Adrenal gland (tissue), 12 donors: ENCODE results near the gene CHTF18. TPM values are rescaled to one million over a fixed set of nuclear protein-coding genes. Genes with fewer than 3 reads are reported as not detected.
"Not testable (repeated sequence)": the region's sequence is repeated elsewhere in the genome, so short reads cannot be mapped to it uniquely, and the experiment has no call there.

Experiments used
- DNase-seq, 7 donors: peaks; one replicate each; pipeline ENCODE4 v3.0.0-alpha.2; 2019 to 2020
- H3K27ac ChIP-seq, 5 donors: fragments of 200-600 bp; sonication (generic) in 4 of 5; 1 replicate in 3 of 5; 2 replicates in 2 of 5; pipeline versions ENCODE4 v1.5.1 to v1.8.0; 2016 to 2020; ENCODE audit warnings: mild to moderate bottlenecking in 1 of 5
- H3K27me3 ChIP-seq: fragments of 200-600 bp; 2 replicates; pipeline ENCODE4 v1.8.0; 2021
- H3K36me3 ChIP-seq, 2 donors: fragments of 200-600 bp; replicated peaks in 1 of 2; 1 replicate in 1 of 2; 2 replicates in 1 of 2; pipeline versions ENCODE4 v1.5.1 to v1.8.0; 2018 to 2022
- H3K4me1 ChIP-seq, 2 donors: fragments of 200-600 bp; replicated peaks in 1 of 2; 1 replicate in 1 of 2; 2 replicates in 1 of 2; pipeline versions ENCODE4 v1.5.1 to v1.8.0; 2018 to 2021
- H3K4me3 ChIP-seq, 4 donors: fragments of 200-600 bp; sonication (generic) in 3 of 4; one replicate each; pipeline ENCODE4 v1.5.1; 2016 to 2018
- H3K9me3 ChIP-seq, 3 donors: fragments of 200-600 bp; sonication (generic) in 1 of 3; replicated peaks in 1 of 3; 1 replicate in 2 of 3; 2 replicates in 1 of 3; pipeline versions ENCODE4 v1.5.1 to v1.8.0; 2016 to 2021
- CTCF ChIP-seq, 6 experiments: fragments of 450-650 bp in 4 of 6; fragments of 200-600 bp in 2 of 6; sonication (generic) in 1 of 6; IDR thresholded peaks; 1 replicate in 5 of 6; 2 replicates in 1 of 6; pipeline versions ENCODE4 v1.5.1 to v1.8.0; 2016 to 2021; ENCODE audit warnings: antibody characterized with exemption in 6 of 6, mild to moderate bottlenecking in 2 of 6, moderate library complexity in 1 of 6
- POLR2A ChIP-seq, 2 donors: fragments of 450-650 bp; IDR thresholded peaks; one replicate each; pipeline ENCODE4 v1.6.1; 2017; ENCODE audit warnings: antibody characterized with exemption in 2 of 2, mild to moderate bottlenecking in 2 of 2, moderate library complexity in 1 of 2
- WGBS, 4 donors: extraction: QIAGEN DNeasy Blood & Tissue Kit in 2 of 4; methylation state at CpG; one replicate each; pipeline versions ENCODE4 v1.1.5 to v1.1.7; 2013 to 2017; 5-methylcytosine and 5-hydroxymethylcytosine counted together
- intact Hi-C, 2 donors: fragments of 100-400 bp; cut with DNase I; formaldehyde crosslinking; loops; one replicate each; pipeline versions ENCODE4 v1.14.1 to v1.15.0; 2022 to 2023
- polyA plus RNA-seq, 3 donors: library from polyadenylated mRNA; stranded (reverse); fragments of 200-250 nt in 2 of 3; fragments of 350-450 nt in 1 of 3; fragmentation: Illumina TruSeq in 1 of 3; extraction: RNeasy Lipid Tissue Mini Kit (QIAGEN cat#74804) in 1 of 3; gene quantifications; one replicate each; pipeline ENCODE4 v1.2.3, GENCODE V29; 2013 to 2014
- total RNA-seq, 9 donors: library from RNA; depleted of rRNA in 4 of 9; stranded (reverse); fragments of >200 nt in 4 of 9; fragments of 120-200 nt in 1 of 9; fragmentation: NEBNext Ultra II Directional in 1 of 9; extraction: Animal tissue kit (Norgen Biotek cat#: 25700) in 1 of 9; gene quantifications; one replicate each; pipeline versions ENCODE4 v1.1.0 to v1.2.4, GENCODE V29; 2013 to 2023
- donor health status: healthy with polysubstance abuse.
- donor health status: Bipolar disorder and iron deficiency.
- donor health status: DM: yes; HTN: yes; CAD: no.
- donor health status: DM: no; HTN: no; CAD: no.
- donor health status: DM: no; HTN: no; CAD: no.
- donor health status: DM: yes; HTN: yes; CAD: no.

The CHTF18 gene
- total and polyA plus RNA-seq, 12 donors, result 0.29 to 69.8 (median 11.4) TPM

GRCh38 chr16:750485-750884, 37.9 kb upstream of the CHTF18 start:
- WGBS, 4 donors, result 51 to 68% (median 57%) methylated on average over 9 of the region's 9 CpGs
- H3K4me3 ChIP-seq, result no peak overlapping the region

GRCh38 chr16:751152-752006, 37.0 kb upstream of the CHTF18 start:
- intact Hi-C loops, result no loop called here
- no peak for TF ChIP-seq CTCF (IDR thresholded peaks at IDR 0.05)

More at GRCh38 chr16:750485-750884, 37.9 kb upstream of the CHTF18 start:
- H3K9me3 ChIP-seq, result no peaks in the 10 kb centered on the region
- no peaks in the 10 kb centered on the region for H3K4me1 ChIP-seq
- H3K36me3 ChIP-seq, result no peaks in the 10 kb centered on the region
- H3K27me3 ChIP-seq, result no peaks in the 10 kb centered on the region
- TF ChIP-seq POLR2A (IDR thresholded peaks at IDR 0.05) (no peak), CTCF (IDR thresholded peaks at IDR 0.05) (no peak)
- no peak overlapping the region for H3K27ac ChIP-seq
- intact Hi-C loops, result no loop called here
- no peak for DNase-seq

GRCh38 chr16:752007-752312, 36.5 kb upstream of the CHTF18 start:
- no peak overlapping the region for H3K27ac ChIP-seq
- no peaks in the 10 kb centered on the region for H3K9me3 ChIP-seq
- no peak for TF ChIP-seq CTCF (IDR thresholded peaks at IDR 0.05)
- TF ChIP-seq POLR2A (IDR thresholded peaks at IDR 0.05), result no peak
- no peaks in the 10 kb centered on the region for H3K4me1 ChIP-seq
- H3K4me3 ChIP-seq, result no peak overlapping the region
- intact Hi-C loops, result no loop called here
- DNase-seq, result no peak
- no peaks in the 10 kb centered on the region for H3K36me3 ChIP-seq
- 32 to 43% (median 38%) methylated on average over 10 of the region's 10 CpGs for WGBS, 4 donors
- no peaks in the 10 kb centered on the region for H3K27me3 ChIP-seq

More at GRCh38 chr16:751152-752006, 37.0 kb upstream of the CHTF18 start:
- WGBS, 4 donors, result 46 to 60% (median 57%) methylated on average over 37 to 39 of the region's 39 CpGs
- H3K9me3 ChIP-seq, result no peaks in the 10 kb centered on the region
- H3K4me3 ChIP-seq, result no peak overlapping the region
- no peaks in the 10 kb centered on the region for H3K4me1 ChIP-seq
- no peaks in the 10 kb centered on the region for H3K36me3 ChIP-seq
- H3K27ac ChIP-seq, result no peak overlapping the region
- no peak for DNase-seq
- H3K27me3 ChIP-seq, result no peaks in the 10 kb centered on the region

GRCh38 chr16:754121-754607, 34.3 kb upstream of the CHTF18 start:
- H3K4me1 ChIP-seq, intact Hi-C loops, H3K36me3 ChIP-seq, DNase-seq, H3K4me3 ChIP-seq, H3K27ac ChIP-seq, H3K9me3 ChIP-seq, H3K27me3 ChIP-seq: not testable (repeated sequence)
- WGBS, 4 donors, result 73 to 91% (median 79%) methylated on average over 11 of the region's 11 CpGs

GRCh38 chr16:754656-755055, 33.8 kb upstream of the CHTF18 start:
- TF ChIP-seq POLR2A (IDR thresholded peaks at IDR 0.05), result no peak
- no peak for TF ChIP-seq CTCF (IDR thresholded peaks at IDR 0.05)
- no peaks in the 10 kb centered on the region for H3K9me3 ChIP-seq
- H3K27ac ChIP-seq, result no peak overlapping the region
- H3K4me3 ChIP-seq, result no peak overlapping the region
- WGBS, 4 donors, result 51 to 58% (median 54%) methylated on average over 11 of the region's 11 CpGs
- intact Hi-C loops, result no loop called here
- no peak for DNase-seq
- no peaks in the 10 kb centered on the region for H3K36me3 ChIP-seq
- H3K4me1 ChIP-seq, result no peaks in the 10 kb centered on the region
- no peaks in the 10 kb centered on the region for H3K27me3 ChIP-seq
